Measurements from ENCODE around the gene IL20RA. TPM values are rescaled to one million over a fixed set of nuclear protein-coding genes. Genes with fewer than 3 reads are reported as not detected.

Gene IL20RA
- total RNA-seq, 1 donor from 2014 or later, result not detected

DNA sequence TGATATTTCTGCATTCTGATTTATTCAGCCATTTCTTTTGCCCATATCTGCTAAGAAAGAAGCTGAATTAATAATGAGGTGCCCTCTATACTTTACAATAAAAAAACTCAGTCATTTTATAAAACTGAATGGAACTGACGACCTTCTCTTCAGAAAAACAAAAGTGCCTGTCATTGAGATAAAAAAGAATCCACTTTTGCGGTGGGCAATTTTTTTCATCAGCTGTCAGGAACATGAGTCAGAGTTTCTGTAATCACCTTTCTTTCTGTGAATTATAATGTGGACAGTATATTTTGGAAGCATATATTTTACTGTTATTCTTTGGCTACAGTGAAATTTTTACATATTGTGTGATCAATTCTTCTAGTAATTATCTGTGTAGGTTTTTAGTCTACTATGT, 33.4 kb downstream of the IL20RA start:
- intact Hi-C loops (cut with micrococcal nuclease), result no loop called here

DNA sequence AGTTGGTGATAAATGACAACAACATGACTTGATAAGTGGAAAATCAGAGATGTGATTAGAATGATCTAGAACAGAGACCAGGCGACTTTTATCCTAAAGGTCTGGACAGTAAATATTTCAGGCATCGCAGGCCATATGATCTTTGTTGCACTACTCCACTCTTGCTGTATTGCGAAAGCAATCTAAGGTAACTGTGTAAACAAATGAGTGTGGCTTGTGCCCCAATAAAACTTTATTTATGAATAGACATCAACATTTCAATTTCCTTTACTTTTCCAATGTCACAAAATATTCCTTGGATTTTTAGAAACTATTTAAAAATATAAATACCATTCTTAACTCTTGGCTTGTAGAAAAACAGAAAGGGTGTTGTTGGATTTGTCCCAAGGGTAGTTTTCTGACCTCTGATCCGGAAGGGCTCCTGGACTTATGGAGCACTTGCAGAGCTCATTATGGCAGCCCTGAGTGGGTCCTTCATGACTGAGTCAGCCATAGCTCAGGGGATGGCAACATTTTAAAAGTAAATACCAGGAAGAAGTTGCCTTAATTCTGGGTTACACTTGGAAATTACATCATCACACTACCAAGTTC, 34.5 kb downstream of the IL20RA start:
- intact Hi-C loops (cut with micrococcal nuclease), result no loop called here

DNA sequence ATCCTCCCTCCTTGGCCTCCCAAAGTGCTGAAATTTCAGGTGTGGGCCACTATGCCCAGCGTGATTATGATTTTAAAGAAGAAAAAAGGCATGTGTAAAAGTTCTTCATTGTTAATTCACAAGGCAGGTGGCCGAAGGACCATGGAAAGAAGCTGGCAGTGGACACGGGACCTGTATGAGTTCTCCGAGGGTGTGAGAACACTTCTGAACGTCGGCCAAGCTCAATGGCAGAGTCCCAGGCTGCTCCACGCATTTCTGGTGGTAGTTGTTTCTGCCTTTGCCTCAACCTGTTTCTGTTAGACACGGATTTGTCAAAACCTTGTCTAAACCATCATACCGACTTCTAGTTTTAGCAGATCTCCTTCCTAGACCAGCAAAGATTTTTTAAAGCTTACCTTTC, 36.6 kb downstream of the IL20RA start:
- intact Hi-C loops (cut with micrococcal nuclease), result no loop called here

DNA sequence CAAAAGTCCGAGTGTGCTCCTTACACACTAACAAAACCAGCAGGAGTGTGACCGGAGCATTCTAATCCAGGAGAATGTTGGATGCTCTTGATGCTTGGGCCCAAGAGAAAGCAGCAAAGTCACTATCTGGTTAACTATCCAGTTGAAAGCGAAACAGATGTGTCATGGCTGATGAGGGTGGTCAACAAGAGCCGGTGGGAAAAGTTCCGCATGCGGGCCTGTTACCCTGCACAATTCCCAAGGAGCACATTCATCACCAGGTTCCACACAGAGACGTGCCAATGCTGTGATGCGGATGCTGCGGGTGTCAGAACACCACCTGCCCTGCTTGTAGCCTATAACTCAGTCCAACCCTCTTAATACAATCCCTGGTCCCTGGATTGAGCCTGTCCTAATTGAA, 38.7 kb downstream of the IL20RA start:
- intact Hi-C loops (cut with micrococcal nuclease), result no loop called here

DNA sequence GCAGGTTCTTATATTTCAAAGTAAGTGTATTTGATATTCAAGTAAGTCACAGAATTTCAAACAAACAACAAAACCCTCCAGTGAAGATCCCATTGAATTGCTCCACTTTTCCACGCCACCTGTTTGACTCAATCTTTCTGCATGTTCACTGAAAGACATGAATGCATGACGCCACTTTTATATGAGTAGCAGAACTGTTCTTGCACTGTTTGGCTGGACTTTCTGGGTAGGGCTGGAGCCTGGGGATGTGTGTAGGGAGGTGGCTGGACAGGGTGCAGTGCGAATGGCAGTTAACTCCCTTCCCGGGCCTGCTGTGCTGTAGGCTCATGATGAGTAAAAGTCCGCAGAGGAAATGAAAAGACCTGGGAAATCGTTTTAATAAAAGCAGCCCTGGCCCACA, 39.7 kb downstream of the IL20RA start:
- intact Hi-C loops (cut with micrococcal nuclease), result no loop called here

DNA sequence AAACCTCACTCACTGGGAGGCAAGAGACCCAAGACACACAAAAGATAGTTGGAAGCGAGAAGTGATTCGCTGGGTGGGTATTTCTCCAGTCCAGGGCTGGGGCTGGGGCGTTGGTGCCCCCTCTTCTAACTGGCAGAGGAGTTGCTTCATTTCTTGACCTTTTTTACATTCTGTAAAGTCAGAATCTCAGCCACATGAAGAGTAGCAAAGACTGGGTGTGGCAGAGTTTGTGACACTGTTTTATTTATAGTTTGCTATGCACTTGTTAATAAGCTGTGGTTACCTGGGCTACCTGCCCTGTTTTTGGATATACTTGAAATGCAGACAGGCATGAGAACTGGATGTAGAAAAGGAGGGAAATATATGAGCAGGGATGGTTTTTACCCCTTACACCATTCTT, 42.3 kb downstream of the IL20RA start:
- intact Hi-C loops (cut with micrococcal nuclease), result no loop called here

DNA sequence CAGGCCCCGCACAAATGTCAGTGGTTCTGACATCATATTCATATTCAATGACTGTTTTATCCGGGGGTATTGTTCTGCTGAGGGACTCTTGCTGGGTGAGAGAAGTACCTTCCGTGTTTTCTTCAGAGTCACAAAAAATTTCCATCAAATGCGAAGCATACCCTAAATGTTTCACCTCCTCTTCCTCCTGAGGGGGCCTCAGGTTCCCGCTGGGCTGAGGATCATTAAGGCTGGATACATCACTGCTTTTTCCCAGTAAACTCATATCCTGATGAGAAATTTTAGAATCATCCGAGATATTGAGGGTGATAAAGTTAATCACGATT, 42.8 kb downstream of the IL20RA start:
- intact Hi-C loops (cut with micrococcal nuclease), result no loop called here

DNA sequence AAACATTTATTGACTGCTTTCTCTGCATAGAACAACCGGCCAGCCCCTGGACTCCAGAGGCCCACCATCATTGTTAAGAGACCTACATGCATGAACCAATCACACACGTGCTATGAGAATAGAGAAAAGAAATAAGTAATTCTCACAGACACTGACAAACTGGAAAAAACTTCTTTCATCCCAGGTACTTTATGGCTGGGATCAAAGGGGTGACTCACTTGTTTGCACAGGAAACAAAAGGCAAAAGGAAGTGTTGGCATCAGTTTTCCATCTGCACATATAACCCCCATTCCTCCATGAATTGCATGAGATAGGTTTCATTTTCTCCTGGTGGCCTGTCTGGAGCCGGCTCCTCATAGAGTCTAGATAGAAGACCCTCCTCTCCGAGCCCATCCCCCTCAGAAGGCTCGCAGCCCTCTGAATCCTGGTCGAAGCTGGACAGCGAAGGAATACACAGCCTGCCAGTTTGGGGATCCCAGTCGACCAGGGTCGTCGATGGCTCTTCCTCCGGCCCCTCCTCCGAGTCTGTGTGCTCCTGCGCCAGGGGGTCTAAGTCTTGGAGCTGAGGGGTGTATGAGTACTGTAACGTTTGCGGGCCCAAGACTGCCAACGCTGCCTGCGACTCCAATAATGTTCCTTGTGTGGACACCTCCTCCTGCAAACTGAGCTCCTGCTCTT, 43.3 kb downstream of the IL20RA start:
- intact Hi-C loops (cut with micrococcal nuclease), result no loop called here

DNA sequence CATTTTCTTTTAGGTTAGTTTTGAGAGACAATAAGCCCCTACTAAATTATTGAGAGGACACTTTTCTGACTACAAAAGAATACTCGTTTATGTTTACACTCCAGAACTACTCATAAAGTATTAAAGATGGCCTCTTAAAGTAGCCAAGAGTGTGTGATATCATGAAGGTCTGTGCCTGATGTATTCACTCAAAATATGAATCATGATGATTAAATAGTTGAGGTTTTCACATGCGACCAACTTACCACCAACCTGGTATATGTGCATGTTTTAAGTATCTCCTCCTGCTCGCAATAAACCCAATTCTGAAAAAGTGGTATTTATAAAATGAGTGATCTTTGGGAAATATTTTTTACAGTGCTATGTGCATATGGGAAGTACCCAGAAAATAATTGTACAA, 43.9 kb downstream of the IL20RA start:
- intact Hi-C loops (cut with micrococcal nuclease), result no loop called here

DNA sequence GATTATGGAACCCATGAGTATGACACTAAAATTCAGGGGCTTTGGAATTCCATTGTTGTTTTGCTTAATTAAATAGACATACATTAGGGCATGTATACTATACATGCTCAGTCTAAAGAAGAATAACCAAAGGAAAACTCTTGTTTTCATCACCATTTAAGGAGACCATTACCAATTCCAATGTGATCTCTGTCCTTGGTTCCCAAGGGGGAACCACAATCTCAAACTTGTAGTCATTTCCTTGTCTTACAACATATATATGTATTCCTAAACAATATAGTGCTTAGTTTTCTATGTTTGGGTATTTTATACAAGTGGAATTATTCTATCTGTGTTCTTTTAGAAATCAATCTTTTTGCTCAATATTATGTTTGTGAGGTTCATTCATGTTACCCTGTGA, 49.2 kb downstream of the IL20RA start:
- intact Hi-C loops (cut with micrococcal nuclease), result no loop called here

DNA sequence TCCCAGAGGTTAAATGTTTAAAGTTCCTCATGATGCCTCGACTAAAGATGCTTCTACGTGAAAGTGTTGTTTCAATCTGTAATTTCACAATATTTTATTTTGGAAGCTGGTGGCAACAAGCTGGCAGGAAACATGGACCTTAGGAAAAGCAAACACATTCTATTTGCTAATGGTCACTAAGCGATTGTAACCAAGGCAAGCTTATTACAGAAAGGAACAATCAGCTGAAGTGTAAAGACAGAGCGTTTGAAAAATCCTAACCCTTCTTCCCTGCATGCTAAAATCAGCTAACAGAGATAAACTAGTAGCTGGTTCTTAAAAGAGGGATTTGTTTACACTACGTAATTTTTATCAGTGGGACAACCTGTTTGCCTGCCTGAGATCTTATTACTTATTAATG, 50.0 kb downstream of the IL20RA start:
- intact Hi-C loops (cut with micrococcal nuclease), result no loop called here

DNA sequence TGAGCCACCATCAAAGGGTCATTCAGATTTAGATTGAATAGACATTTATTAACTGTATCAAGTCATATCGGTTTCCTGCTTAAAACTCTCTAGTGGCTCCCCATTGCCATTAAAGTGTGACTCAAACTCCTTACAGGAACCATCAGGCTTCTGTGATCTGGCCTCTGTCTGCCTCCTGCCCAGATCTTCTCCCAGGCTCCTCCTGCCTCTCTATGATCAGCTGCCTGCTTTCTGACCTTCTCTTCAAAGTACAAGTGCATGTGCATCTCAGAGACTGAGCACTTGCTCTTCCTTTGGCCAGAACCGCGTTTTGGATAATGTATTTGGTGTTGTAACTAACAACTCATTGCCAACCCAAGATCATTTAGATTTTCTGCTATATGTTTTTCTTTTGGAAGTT, 52.7 kb downstream of the IL20RA start:
- intact Hi-C loops (cut with micrococcal nuclease), result no loop called here

DNA sequence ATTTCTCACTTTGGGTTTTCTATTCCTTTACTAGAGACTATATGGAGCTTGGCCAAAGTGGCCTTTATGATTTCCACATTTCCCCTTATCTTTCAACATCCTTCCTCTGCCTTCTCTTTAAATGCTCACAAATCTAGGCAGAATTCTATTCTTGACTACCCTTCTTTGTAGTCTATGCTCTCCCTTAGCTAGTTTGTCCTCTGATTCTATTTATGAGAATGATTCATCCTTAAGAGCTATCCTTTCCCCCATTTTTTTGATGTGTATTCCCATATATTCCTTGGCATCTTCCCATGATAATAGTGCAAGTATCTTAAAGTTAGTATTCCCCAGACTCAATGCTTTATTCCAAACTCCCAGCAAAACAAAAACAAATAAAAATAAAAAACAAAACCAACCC, 53.1 kb downstream of the IL20RA start:
- intact Hi-C loops (cut with micrococcal nuclease), result no loop called here

DNA sequence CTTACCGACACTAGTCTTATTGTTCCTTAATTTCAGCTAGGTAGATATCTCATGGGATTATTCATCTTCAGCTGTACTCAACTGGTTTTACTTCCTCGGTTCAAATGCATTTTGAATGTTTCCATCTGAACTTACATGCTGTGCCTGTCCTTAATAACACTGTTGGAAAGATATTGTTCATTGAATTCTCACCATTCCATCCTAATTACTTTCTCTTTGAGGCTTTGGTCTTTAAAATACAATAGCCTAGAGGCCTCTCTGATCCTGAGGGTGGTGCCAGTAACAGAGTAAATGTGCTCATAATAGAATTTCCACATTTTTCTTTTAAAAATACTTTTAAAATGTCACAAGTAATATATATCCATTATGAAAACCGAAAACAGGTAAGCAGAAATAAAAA, 54.0 kb downstream of the IL20RA start:
- intact Hi-C loops (cut with micrococcal nuclease), result no loop called here

DNA sequence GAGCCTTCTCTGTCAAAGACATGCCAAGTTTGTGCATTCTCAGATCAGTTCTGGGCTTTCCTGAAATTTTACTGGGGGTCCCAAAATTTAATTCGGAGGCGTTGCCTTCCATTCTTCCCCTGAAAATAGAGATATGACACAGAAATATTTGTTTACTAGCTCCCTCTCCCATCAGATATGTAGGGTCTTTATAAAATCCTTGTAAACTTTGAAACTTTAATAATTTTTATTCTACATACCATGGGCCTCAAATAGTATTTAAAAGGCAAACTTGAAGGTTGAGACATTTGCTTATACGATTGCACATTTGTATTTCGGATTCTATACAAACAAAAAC, 54.6 kb downstream of the IL20RA start:
- intact Hi-C loops (cut with micrococcal nuclease), result no loop called here

DNA sequence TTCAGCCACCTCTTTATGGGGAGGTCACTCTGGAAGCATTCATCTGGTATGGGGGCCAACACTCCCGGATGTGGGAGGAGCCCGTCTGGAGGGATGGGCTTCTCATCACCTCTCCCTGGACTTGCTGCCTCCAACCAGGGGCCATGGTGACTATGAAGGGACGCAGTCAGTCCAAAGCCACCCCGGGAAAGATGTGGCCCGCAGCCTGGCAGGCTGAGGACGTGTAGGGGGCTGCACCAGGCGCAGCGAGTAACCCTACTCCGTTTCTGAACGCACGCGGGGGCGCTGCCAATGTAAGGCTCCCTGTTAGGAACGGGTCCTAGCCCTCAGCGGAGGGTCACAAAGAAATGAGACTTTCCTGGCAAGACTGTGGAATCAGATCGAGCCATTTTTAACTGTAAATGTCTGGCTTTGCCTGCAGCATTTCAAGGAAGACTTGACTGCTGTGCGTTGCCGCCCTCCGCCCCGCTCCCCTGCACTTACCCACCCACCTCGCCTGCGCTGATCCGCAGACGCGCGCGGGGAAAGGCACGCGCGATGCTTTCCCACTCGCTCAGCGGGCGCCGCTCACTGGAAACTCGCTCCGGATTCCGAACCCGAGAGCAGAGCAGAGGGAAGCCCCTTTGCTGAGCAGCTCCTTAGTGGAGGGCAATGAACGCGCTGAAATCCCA, 55.1 kb downstream of the IL20RA start:
- intact Hi-C loops (cut with micrococcal nuclease), result loop anchor here (5.0 kb wide), 1 partner anchor 1597 kb away; no protein-coding TSS in a partner anchor

DNA sequence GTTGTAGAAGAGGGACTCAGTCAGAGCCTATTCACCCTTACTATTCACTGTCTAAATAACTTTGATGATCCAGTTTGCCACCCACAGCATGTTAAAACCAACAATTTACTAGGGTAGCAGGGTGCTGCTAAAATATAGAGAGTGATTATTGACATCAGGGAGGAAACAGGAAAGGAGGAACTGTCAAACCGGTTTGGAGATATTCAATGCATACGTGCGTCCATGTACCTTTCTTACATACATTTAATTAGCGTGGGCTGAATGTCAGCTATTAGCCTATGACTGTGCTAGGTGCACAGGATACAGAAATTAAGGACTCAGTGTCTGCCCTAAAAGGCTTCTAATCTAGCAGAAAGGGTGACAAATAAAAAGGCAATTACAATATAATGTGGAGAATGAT, 57.2 kb downstream of the IL20RA start:
- intact Hi-C loops (cut with micrococcal nuclease), result loop anchor here (5.0 kb wide), 1 partner anchor 1595 kb away; no protein-coding TSS in a partner anchor

DNA sequence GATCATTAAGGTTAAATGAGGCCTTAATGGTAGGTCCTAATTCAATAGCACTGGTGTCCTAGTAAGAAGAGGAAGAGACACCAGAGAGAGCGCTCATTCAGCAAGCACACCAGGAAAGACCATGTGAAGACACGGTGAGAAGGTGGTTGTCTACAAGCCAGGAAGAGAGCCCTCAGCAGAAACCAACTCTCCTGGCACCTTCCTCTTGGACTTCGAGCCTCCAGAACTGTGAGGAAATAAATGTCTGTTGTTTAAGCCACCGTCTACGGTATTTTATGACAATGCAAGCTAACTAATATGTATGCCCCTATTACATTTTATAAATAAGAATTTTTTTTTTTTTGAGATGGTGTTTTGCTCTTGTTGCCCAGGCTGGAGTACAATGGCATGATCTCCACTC, 59.3 kb downstream of the IL20RA start:
- intact Hi-C loops (cut with micrococcal nuclease), result loop anchor here (5.0 kb wide), 1 partner anchor 1593 kb away; no protein-coding TSS in a partner anchor

DNA sequence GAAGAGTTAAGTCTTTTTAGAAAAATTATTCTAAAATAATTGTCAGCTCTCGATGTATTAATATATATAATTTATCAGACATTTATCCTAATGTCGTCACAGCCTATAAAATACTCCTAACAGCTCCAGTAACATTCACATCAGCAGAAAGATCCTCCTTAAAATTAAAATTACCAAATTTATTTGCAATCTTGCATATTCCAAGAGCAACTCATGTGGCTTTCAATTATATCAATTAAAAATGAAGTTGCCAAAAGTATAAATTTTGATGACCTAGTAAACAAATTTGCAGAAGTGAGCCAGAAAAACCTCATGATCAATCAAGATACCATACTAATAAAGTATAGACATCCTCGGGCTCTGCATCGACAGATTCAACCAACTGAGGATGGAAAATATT, 60.2 kb downstream of the IL20RA start:
- intact Hi-C loops (cut with micrococcal nuclease), result no loop called here

DNA sequence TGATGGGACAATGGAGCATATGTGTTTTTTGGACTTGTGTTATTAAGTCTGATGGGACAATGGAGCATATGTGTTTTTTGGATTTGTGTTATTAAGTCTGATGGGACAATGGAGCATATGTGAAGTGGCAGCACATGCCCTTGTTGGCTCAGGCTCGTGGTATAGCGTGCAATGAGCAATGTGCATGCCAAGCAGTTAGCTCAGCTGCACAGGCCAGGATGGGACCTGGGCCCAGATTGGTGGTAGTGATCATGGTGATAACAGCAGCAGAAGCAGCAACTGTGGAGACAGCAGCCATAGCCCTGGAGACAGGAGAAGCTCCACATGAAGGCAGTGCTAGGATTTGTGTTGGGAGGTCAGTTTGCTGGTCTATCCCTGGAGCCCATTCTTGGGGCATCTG, 61.1 kb downstream of the IL20RA start:
- intact Hi-C loops (cut with micrococcal nuclease), result no loop called here

DNA sequence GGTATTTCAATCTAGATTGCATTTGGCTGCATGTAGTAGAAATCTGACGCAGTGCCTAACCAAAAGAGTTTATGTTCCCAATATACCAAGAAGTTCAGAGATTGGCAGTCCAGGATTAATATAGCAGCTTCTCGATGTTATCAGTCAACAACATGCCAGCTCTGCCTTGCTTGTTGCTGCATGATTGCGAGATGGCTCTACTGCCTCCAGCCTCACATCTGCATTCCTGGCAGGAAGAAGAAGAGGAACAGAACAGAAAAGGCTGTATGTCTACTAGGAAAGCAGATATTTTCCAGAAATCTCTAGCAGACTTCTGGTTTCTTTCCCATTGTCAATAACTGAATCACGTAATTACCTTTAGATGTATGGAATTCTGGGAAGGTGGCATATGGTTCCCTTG, 61.8 kb downstream of the IL20RA start:
- intact Hi-C loops (cut with micrococcal nuclease), result no loop called here

DNA sequence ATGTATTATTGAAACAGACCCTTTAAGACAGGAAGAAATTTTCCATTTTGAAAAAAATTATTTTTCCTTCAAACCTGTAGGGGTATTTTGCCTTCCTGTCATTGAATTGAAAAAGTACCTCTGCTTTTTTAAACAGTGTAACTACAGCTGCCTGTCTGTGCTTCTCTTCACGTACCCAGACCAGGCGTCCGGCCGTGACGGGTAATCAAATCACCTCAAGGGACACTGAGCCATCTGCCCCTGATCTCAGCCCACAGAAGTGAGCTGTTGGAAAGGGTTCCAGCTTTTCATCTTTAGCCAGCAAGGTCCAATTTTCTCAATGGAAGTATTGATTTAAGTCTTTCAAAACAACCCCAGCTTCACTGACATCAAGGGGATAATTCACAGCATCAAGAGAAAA, 64.7 kb downstream of the IL20RA start:
- intact Hi-C loops (cut with micrococcal nuclease), result no loop called here

DNA sequence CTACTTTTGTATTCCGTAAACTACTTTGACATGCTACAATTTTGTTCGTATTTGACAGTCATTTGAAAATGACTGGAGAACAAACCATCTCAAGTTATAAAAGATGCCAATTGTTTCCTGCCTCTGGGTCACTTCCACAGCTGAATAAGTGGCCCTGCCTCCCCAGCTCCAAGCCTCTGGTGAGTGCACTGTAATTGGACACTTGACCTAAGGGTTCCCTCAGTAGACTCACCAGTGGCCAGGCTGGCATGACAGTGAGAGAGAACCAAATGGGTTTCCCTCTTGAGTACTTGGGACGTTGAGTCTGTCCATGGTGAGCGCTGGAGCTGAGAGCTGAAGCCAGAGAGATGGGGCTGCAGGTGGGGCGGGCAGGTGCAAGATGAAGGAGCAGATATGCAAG, 65.6 kb downstream of the IL20RA start:
- intact Hi-C loops (cut with micrococcal nuclease), result no loop called here
